Inflammatory macrophage treated with lipopolysaccharide for 4 hours (primary cell): ENCODE data around the gene PSMB5.
A peak's percentile ranks its signal among the peaks of the same experiment; 100 is the strongest.
"Not testable (repeated sequence)": the region's sequence is repeated elsewhere in the genome, so short reads cannot be mapped to it uniquely, and the experiment has no call there.

Experiments
- DNase-seq: peaks from one replicate; pipeline ENCODE4 v3.0.0-alpha.2; 2020

PSMB5 gene

GRCh38 chr14:23013054-23013748, 21.5 kb downstream of the PSMB5 start:
- DNase-seq = no peak

GRCh38 chr14:23009939-23010726, 24.6 kb downstream of the PSMB5 start, which contains the start of gene C14orf93:
Gene C14orf93, minus strand, starts transcription at chr14:23010143. Its CDS starts 11,120 bp downstream, at chr14:22999023.
- DNase-seq = peak; percentile 71

- DNase-seq = no peak
These were observed 25.2 kb downstream of the PSMB5 start for GRCh38 chr14:23009483-23009938.

- peak; percentile 21 for DNase-seq
These were observed 25.9 kb downstream of the PSMB5 start for GRCh38 chr14:23008831-23009230.

GRCh38 chr14:23006544-23007419, 27.9 kb downstream of the PSMB5 start:
- peak; percentile 97 for DNase-seq

GRCh38 chr14:23006188-23006534, 28.5 kb downstream of the PSMB5 start:
- DNase-seq = no peak

GRCh38 chr14:23005451-23006187, 29.1 kb downstream of the PSMB5 start:
- peak; percentile 37 for DNase-seq

GRCh38 chr14:23004274-23004673, 30.4 kb downstream of the PSMB5 start:
- not testable (repeated sequence) for DNase-seq

GRCh38 chr14:23002592-23002991, 32.1 kb downstream of the PSMB5 start:
- DNase-seq = no peak

GRCh38 chr14:23000860-23001259, 33.8 kb downstream of the PSMB5 start:
- no peak for DNase-seq

GRCh38 chr14:22998329-22999012, 36.2 kb downstream of the PSMB5 start:
- no peak for DNase-seq

- no peak for DNase-seq
These were observed 36.9 kb downstream of the PSMB5 start for GRCh38 chr14:22997676-22998323.

GRCh38 chr14:22996768-22997654, 37.7 kb downstream of the PSMB5 start:
- DNase-seq = no peak

- DNase-seq = no peak
These were observed 38.6 kb downstream of the PSMB5 start for GRCh38 chr14:22995889-22996625.

- DNase-seq = peak; percentile 21
These were observed 39.9 kb downstream of the PSMB5 start for GRCh38 chr14:22994762-22995275.

GRCh38 chr14:22993517-22993916, 41.2 kb downstream of the PSMB5 start:
- DNase-seq = no peak

- no peak for DNase-seq
These were observed 42.8 kb downstream of the PSMB5 start for GRCh38 chr14:22991852-22992251.

GRCh38 chr14:22987291-22987690, 47.4 kb downstream of the PSMB5 start:
- DNase-seq = no peak

- DNase-seq = peak; percentile 84
These were observed 48.1 kb downstream of the PSMB5 start for GRCh38 chr14:22986508-22987054.
